ENCODE measurements around the gene CCDC24.
A peak's percentile ranks its signal among the peaks of the same experiment; 100 is the strongest.

Gene CCDC24

GRCh38 chr1:43977376-43978263 lies 13.8 kb upstream of the CCDC24 start:
- TF ChIP-seq CTCF (IDR thresholded peaks at IDR 0.05; ENCODE audit: low read depth, low read length): no peak
- no peak overlapping the region for H3K4me3 ChIP-seq (ENCODE audit: low read depth, low read length)

- no peak for TF ChIP-seq CTCF (IDR thresholded peaks at IDR 0.05; ENCODE audit: low read depth, low read length)
- peak overlapping the region; percentile 66 for H3K4me3 ChIP-seq (ENCODE audit: low read depth, low read length)
These were observed 13.2 kb upstream of the CCDC24 start for GRCh38 chr1:43978264-43978550.

GRCh38 chr1:43978551-43979260 lies 12.7 kb upstream of the CCDC24 start, which contains the start of gene B4GALT2:
B4GALT2 (plus strand) TSS chr1:43979210; CDS start chr1:43981161, 1,951 bp downstream.
- TF ChIP-seq CTCF (IDR thresholded peaks at IDR 0.05; ENCODE audit: low read depth, low read length): no peak

GRCh38 chr1:43979261-43979527 lies 12.2 kb upstream of the CCDC24 start:
- peak overlapping the region; percentile 66 for H3K4me3 ChIP-seq (ENCODE audit: low read depth, low read length)
- no peak for TF ChIP-seq CTCF (IDR thresholded peaks at IDR 0.05; ENCODE audit: low read depth, low read length)

More at GRCh38 chr1:43978551-43979260, 12.7 kb upstream of the CCDC24 start, which contains the start of gene B4GALT2:
- peak within 1 kb of the TSS; percentile 66 for H3K4me3 ChIP-seq (ENCODE audit: low read depth, low read length)

- TF ChIP-seq CTCF (IDR thresholded peaks at IDR 0.05; ENCODE audit: low read depth, low read length): no peak
- peak overlapping the region; percentile 66 for H3K4me3 ChIP-seq (ENCODE audit: low read depth, low read length)
These were observed 11.7 kb upstream of the CCDC24 start for GRCh38 chr1:43979528-43980254.

GRCh38 chr1:43980255-43981134 lies 10.9 kb upstream of the CCDC24 start:
- no peak for TF ChIP-seq CTCF (IDR thresholded peaks at IDR 0.05; ENCODE audit: low read depth, low read length)
- peak overlapping the region; percentile 66 for H3K4me3 ChIP-seq (ENCODE audit: low read depth, low read length)

All from WI38 (cell line).